HepG2 (cell line): ENCODE data around the gene PNKP. TPM values are rescaled to one million over a fixed set of nuclear protein-coding genes. Genes with fewer than 3 reads are reported as not detected.
A peak's percentile ranks its signal among the peaks of the same experiment; 100 is the strongest.

Experiments used
- FOXJ3 ChIP-seq: sonication (generic); formaldehyde crosslinking; IDR thresholded peaks from 2 replicates; pipeline ENCODE4 v1.4.0; 2020; ENCODE audit warnings: missing genetic modification reagents, mild to moderate bottlenecking, borderline replicate concordance
- GABPB1 ChIP-seq: IDR thresholded peaks from 2 replicates; pipeline ENCODE4 v1.6.1; 2016; ENCODE audit warnings: mild to moderate bottlenecking, missing genetic modification reagents, moderate library complexity, missing compliant biosample characterization
- HIVEP1 ChIP-seq: sonication (generic); formaldehyde crosslinking; IDR thresholded peaks from 2 replicates; pipeline ENCODE4 v1.4.0; 2020; ENCODE audit warnings: mild to moderate bottlenecking, missing genetic modification reagents
- PITX1 ChIP-seq: sonication (generic); formaldehyde crosslinking; IDR thresholded peaks from 2 replicates; pipeline ENCODE4 v1.5.1; 2020; ENCODE audit warnings: mild to moderate bottlenecking, missing genetic modification reagents
- SNAI1 ChIP-seq: sonication (generic); formaldehyde crosslinking; IDR thresholded peaks from 2 replicates; pipeline ENCODE4 v1.5.0; 2020; ENCODE audit warnings: mild to moderate bottlenecking, missing genetic modification reagents, borderline replicate concordance
- SRSF9 ChIP-seq: fragments of 200-400 bp; formaldehyde crosslinking; IDR thresholded peaks from 2 replicates; pipeline ENCODE4 v1.6.1; 2018; ENCODE audit warnings: borderline replicate concordance, mild to moderate bottlenecking, low read depth, low read length; ENCODE audit not compliant: insufficient read depth, poor library complexity, severe bottlenecking
- YEATS4 ChIP-seq: sonication (generic); formaldehyde crosslinking; IDR thresholded peaks from 2 replicates; pipeline ENCODE4 v1.4.0; 2020; ENCODE audit warnings: missing genetic modification reagents, borderline replicate concordance
- ZC3H4 ChIP-seq: sonication (generic); formaldehyde crosslinking; IDR thresholded peaks from 2 replicates; pipeline ENCODE4 v1.4.0; 2020; ENCODE audit warnings: missing genetic modification reagents, borderline replicate concordance
- ZNF383 ChIP-seq: sonication (generic); formaldehyde crosslinking; IDR thresholded peaks from 2 replicates; pipeline ENCODE4 v1.4.0; 2020; ENCODE audit warnings: missing genetic modification reagents, mild to moderate bottlenecking, borderline replicate concordance
- polyA plus RNA-seq, 8 experiments: library from polyadenylated mRNA; depleted of rRNA in 3 of 8; stranded (reverse) in 7 of 8; unstranded in 1 of 8; fragments of >200 nt; fragmentation: Illumina TruSeq in 4 of 8; extraction: Trizol in 4 of 8; gene quantifications; 2 replicates each; pipeline versions ENCODE4 v1.2.1 to v1.2.3, GENCODE V29; 2011 to 2016; ENCODE audit warnings: low read depth in 4 of 8, missing spikeins in 1 of 8, mixed read lengths in 1 of 8; ENCODE audit not compliant: insufficient read depth in 1 of 8
- total RNA-seq, 5 experiments: library from RNA; depleted of rRNA; stranded (reverse); fragments of >200 nt; fragmentation: Illumina TruSeq; extraction: Trizol; gene quantifications; 2 replicates each; pipeline ENCODE4 v1.2.3, GENCODE V29; 2016; ENCODE audit warnings: low read depth in 1 of 5
- TF ChIP-seq, protein P1 (sequence below): IDR thresholded peaks from 2 replicates; pipeline ENCODE4 v1.6.1; 2016; ENCODE audit warnings: mild to moderate bottlenecking, missing biosample characterization, missing genetic modification reagents
- TF ChIP-seq, protein P2 (sequence below): sonication (generic); formaldehyde crosslinking; IDR thresholded peaks from 2 replicates; pipeline ENCODE4 v1.5.1; 2020; ENCODE audit warnings: missing genetic modification reagents, mild to moderate bottlenecking, borderline replicate concordance
- TF ChIP-seq, protein P3 (sequence below): sonication (generic); formaldehyde crosslinking; IDR thresholded peaks from 2 replicates; pipeline ENCODE4 v1.5.0; 2020; ENCODE audit warnings: mild to moderate bottlenecking, missing genetic modification reagents, borderline replicate concordance
- TF ChIP-seq, protein P4 (sequence below): sonication (generic); formaldehyde crosslinking; IDR thresholded peaks from 2 replicates; pipeline ENCODE4 v1.9.0; 2021; ENCODE audit warnings: missing genetic modification reagents, borderline replicate concordance
- TF ChIP-seq, protein P5 (sequence below): sonication (generic); formaldehyde crosslinking; IDR thresholded peaks from 2 replicates; pipeline ENCODE4 v1.4.0; 2020; ENCODE audit warnings: mild to moderate bottlenecking, missing genetic modification reagents
- TF ChIP-seq, protein P6 (sequence below): sonication (generic); formaldehyde crosslinking; IDR thresholded peaks from 2 replicates; pipeline ENCODE4 v1.5.0; 2020; ENCODE audit warnings: mild to moderate bottlenecking, missing genetic modification reagents, borderline replicate concordance

The PNKP gene
- total and polyA plus RNA-seq, 2 of the 13 experiments (the other 11 are each of a cell fraction or from before 2014, with no cell fraction given): 12.7 to 27.1 TPM

DNA sequence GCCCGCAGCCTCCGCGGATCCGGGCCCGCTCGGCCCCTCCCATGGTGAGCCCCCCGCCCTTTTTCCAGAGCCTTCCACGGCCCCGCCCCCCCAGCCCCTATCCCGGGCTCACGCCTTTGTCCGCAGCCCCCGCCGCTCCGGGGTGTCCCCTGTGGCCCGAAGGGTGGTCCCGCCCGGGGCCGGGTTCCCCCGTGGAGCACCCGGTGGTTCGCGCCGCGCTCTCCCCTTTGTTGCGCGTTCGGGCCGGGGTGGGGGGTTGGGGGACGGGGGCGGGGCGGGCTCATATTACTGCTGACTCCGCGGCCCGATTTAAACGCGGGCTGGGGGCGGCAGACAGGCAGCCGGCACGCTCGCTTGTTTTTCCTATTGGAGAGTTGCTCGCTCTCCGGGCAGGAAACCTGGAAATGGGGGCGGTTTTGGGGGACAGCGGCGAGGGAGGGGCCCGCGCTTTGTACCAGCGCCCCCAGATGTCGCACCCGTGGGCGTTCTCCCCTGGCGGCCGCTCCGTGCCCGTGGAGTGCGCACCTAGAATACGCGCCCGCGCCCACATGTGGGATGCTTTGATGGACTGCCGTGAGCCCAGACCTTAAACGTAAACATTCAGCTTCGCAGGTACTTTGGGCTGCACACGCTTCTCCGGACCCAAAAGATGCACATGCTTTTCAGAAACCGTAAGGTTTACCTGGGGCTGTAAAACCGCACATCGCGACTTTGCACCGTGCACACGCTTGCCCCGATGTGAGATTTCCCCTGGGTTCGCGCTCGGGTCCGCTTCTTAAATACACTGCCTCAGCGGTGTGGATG is 15.7 kb downstream of the PNKP start (continued):
- TF ChIP-seq, protein P1, sequence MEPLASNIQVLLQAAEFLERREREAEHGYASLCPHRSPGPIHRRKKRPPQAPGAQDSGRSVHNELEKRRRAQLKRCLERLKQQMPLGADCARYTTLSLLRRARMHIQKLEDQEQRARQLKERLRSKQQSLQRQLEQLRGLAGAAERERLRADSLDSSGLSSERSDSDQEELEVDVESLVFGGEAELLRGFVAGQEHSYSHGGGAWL (CRISPR knock-in tag): peak; percentile 44; the same call in 1 of the 2 replicates
- TF ChIP-seq GABPB1 (CRISPR knock-in tag) (0 out of 2 replicates have a peak, but pooled peaks have one; percentile 11), PITX1 (no peak), ZC3H4 (CRISPR knock-in tag) (no peak), YEATS4 (CRISPR knock-in tag) (no peak), ZNF383 (no peak), HIVEP1 (CRISPR knock-in tag) (0 out of 2 replicates have a peak, but pooled peaks have one; percentile 18), FOXJ3 (no peak), SRSF9 (no peak), SNAI1 (CRISPR knock-in tag) (no peak)
- TF ChIP-seq, protein P2, sequence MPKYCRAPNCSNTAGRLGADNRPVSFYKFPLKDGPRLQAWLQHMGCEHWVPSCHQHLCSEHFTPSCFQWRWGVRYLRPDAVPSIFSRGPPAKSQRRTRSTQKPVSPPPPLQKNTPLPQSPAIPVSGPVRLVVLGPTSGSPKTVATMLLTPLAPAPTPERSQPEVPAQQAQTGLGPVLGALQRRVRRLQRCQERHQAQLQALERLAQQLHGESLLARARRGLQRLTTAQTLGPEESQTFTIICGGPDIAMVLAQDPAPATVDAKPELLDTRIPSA: no peak
- TF ChIP-seq, protein P3, sequence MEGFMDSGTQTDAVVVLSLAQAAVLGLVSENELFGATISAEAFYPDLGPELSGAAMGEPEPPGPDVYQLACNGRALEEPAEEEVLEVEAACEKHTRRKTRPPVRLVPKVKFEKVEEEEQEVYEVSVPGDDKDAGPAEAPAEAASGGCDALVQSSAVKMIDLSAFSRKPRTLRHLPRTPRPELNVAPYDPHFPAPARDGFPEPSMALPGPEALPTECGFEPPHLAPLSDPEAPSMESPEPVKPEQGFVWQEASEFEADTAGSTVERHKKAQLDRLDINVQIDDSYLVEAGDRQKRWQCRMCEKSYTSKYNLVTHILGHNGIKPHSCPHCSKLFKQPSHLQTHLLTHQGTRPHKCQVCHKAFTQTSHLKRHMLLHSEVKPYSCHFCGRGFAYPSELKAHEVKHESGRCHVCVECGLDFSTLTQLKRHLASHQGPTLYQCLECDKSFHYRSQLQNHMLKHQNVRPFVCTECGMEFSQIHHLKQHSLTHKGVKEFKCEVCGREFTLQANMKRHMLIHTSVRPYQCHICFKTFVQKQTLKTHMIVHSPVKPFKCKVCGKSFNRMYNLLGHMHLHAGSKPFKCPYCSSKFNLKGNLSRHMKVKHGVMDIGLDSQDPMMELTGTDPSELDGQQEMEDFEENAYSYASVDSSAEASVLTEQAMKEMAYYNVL (CRISPR knock-in tag): no peak
- TF ChIP-seq, protein P4, sequence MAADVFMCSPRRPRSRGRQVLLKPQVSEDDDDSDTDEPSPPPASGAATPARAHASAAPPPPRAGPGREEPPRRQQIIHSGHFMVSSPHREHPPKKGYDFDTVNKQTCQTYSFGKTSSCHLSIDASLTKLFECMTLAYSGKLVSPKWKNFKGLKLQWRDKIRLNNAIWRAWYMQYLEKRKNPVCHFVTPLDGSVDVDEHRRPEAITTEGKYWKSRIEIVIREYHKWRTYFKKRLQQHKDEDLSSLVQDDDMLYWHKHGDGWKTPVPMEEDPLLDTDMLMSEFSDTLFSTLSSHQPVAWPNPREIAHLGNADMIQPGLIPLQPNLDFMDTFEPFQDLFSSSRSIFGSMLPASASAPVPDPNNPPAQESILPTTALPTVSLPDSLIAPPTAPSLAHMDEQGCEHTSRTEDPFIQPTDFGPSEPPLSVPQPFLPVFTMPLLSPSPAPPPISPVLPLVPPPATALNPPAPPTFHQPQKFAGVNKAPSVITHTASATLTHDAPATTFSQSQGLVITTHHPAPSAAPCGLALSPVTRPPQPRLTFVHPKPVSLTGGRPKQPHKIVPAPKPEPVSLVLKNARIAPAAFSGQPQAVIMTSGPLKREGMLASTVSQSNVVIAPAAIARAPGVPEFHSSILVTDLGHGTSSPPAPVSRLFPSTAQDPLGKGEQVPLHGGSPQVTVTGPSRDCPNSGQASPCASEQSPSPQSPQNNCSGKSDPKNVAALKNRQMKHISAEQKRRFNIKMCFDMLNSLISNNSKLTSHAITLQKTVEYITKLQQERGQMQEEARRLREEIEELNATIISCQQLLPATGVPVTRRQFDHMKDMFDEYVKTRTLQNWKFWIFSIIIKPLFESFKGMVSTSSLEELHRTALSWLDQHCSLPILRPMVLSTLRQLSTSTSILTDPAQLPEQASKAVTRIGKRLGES (CRISPR knock-in tag): no peak
- TF ChIP-seq, protein P5, sequence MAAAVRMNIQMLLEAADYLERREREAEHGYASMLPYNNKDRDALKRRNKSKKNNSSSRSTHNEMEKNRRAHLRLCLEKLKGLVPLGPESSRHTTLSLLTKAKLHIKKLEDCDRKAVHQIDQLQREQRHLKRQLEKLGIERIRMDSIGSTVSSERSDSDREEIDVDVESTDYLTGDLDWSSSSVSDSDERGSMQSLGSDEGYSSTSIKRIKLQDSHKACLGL: peak; percentile 54; the same call in 1 of the 2 replicates
- TF ChIP-seq, protein P6, sequence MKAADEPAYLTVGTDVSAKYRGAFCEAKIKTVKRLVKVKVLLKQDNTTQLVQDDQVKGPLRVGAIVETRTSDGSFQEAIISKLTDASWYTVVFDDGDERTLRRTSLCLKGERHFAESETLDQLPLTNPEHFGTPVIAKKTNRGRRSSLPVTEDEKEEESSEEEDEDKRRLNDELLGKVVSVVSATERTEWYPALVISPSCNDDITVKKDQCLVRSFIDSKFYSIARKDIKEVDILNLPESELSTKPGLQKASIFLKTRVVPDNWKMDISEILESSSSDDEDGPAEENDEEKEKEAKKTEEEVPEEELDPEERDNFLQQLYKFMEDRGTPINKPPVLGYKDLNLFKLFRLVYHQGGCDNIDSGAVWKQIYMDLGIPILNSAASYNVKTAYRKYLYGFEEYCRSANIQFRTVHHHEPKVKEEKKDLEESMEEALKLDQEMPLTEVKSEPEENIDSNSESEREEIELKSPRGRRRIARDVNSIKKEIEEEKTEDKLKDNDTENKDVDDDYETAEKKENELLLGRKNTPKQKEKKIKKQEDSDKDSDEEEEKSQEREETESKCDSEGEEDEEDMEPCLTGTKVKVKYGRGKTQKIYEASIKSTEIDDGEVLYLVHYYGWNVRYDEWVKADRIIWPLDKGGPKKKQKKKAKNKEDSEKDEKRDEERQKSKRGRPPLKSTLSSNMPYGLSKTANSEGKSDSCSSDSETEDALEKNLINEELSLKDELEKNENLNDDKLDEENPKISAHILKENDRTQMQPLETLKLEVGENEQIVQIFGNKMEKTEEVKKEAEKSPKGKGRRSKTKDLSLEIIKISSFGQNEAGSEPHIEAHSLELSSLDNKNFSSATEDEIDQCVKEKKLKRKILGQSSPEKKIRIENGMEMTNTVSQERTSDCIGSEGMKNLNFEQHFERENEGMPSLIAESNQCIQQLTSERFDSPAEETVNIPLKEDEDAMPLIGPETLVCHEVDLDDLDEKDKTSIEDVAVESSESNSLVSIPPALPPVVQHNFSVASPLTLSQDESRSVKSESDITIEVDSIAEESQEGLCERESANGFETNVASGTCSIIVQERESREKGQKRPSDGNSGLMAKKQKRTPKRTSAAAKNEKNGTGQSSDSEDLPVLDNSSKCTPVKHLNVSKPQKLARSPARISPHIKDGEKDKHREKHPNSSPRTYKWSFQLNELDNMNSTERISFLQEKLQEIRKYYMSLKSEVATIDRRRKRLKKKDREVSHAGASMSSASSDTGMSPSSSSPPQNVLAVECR: peak; percentile 65
